ENCODE data around the gene OR2A12. TPM values are rescaled to one million over a fixed set of nuclear protein-coding genes. Genes with fewer than 3 reads are reported as not detected.
"Not testable (repeated sequence)": the region's sequence is repeated elsewhere in the genome, so short reads cannot be mapped to it uniquely, and the experiment has no call there.

The OR2A12 gene
- total and polyA plus RNA-seq, 7 donors: not detected

DNA sequence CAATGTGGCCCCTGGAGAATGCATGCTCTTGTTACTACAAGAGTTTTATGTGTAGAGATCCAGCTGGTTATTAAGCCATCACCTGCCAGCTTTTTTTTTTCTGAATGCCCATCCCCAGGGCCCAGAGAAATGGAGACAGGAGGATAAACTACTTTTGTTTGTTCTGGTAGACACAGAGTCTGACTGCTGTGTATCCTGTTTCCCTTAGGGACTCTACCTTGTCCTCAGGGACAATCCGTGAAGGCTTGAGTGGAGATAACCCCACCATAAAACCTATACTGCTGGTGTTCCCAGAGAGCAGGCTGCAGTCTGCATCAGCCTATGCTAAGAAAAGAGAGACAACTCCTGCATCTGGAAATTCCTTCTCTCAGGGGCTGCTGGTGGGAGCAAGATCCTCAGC lies 37.4 kb upstream of the OR2A12 start, which contains the start of gene OR2A5:
Gene OR2A5, plus strand, starts transcription at position 301 of the 400 bp plus-strand sequence. CDS start 1,454 bp downstream, outside the sequence.
- ATAC-seq (no peak), DNase-seq (no peak)
- Histone ChIP-seq H3K4me3 (no peak within 1 kb of the TSS), H3K9me3 (no peaks in the 10 kb centered on the region), H3K4me1 (no peaks in the 10 kb centered on the region), H3K27ac (no peak within 1 kb of the TSS), H3K36me3 (ENCODE audit: insufficient read depth in 1 of 2, low read depth in 1 of 2) (no peaks in the 10 kb centered on the region), H3K27me3 (ENCODE audit: insufficient read depth in 3 of 3, low read length in 2 of 3) (no peaks in the 10 kb centered on the region)
- TF ChIP-seq, protein P1, sequence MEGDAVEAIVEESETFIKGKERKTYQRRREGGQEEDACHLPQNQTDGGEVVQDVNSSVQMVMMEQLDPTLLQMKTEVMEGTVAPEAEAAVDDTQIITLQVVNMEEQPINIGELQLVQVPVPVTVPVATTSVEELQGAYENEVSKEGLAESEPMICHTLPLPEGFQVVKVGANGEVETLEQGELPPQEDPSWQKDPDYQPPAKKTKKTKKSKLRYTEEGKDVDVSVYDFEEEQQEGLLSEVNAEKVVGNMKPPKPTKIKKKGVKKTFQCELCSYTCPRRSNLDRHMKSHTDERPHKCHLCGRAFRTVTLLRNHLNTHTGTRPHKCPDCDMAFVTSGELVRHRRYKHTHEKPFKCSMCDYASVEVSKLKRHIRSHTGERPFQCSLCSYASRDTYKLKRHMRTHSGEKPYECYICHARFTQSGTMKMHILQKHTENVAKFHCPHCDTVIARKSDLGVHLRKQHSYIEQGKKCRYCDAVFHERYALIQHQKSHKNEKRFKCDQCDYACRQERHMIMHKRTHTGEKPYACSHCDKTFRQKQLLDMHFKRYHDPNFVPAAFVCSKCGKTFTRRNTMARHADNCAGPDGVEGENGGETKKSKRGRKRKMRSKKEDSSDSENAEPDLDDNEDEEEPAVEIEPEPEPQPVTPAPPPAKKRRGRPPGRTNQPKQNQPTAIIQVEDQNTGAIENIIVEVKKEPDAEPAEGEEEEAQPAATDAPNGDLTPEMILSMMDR (IDR thresholded peaks at IDR 0.05): no peak
- 16 to 23% (median 18%) methylated on average over 1 of the region's 1 CpG for WGBS, 3 donors
- intact Hi-C loops (cut with DNase I): no loop called here

DNA sequence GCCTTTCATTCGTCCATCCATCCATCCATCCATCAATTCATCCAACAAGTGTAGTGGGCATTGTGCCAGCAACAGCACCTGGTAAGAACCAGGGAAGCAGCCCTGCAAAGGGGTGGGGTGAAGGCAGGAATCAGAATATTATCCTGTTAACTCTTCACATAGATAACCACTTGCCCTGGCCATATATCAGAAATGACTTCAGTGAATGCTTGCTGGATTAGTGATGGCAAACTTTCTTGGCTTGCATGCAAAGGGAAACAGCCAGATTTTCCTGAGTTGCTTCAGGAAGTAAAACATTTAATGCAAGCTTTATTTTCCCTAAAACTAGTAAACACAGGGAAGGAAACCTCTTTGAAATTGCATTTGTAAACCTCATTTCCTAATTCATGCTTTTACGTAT lies 36.6 kb upstream of the OR2A12 start:
- TF ChIP-seq, protein P1 (IDR thresholded peaks at IDR 0.05): no peak
- no peak for DNase-seq
- Histone ChIP-seq H3K27me3 (ENCODE audit: insufficient read depth in 3 of 3, low read length in 2 of 3) (no peaks in the 10 kb centered on the region), H3K36me3 (ENCODE audit: insufficient read depth in 1 of 2, low read depth in 1 of 2) (no peaks in the 10 kb centered on the region), H3K4me3 (no peak overlapping the region), H3K27ac (no peak overlapping the region), H3K9me3 (no peaks in the 10 kb centered on the region), H3K4me1 (no peaks in the 10 kb centered on the region)
- intact Hi-C loops (cut with DNase I): no loop called here
- ATAC-seq: no peak
- 29 to 52% (median 42%) methylated on average over 2 of the region's 2 CpGs for WGBS, 3 donors

DNA sequence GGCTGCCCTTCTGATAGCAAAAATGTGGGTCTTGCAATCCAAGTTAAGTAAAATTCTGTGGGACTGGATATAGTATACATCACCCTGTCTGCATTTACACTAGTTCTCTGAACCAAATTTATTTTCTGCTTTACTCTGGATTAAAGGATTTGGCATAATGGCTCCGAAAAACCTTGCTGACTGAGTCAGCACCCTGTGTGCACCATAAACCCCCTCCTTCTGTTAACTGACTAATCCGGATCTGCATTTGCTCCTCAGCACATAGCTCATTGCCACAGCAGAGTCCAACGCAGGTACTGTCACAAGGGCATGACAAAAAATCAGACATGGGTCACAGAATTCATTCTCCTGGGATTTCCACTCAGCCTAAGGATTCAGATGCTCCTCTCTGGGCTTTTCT lies 36.0 kb upstream of the OR2A12 start:
- Histone ChIP-seq H3K4me1 (no peaks in the 10 kb centered on the region), H3K9me3 (no peaks in the 10 kb centered on the region), H3K27ac (no peak overlapping the region), H3K4me3 (no peak overlapping the region), H3K27me3 (ENCODE audit: insufficient read depth in 3 of 3, low read length in 2 of 3) (no peaks in the 10 kb centered on the region), H3K36me3 (ENCODE audit: insufficient read depth in 1 of 2, low read depth in 1 of 2) (no peaks in the 10 kb centered on the region)
- intact Hi-C loops (cut with DNase I): no loop called here
- TF ChIP-seq, protein P1 (IDR thresholded peaks at IDR 0.05): no peak
- no peak for ATAC-seq
- DNase-seq: no peak
- WGBS, 3 donors: 13 to 42% (median 25%) methylated on average over 3 of the region's 3 CpGs

DNA sequence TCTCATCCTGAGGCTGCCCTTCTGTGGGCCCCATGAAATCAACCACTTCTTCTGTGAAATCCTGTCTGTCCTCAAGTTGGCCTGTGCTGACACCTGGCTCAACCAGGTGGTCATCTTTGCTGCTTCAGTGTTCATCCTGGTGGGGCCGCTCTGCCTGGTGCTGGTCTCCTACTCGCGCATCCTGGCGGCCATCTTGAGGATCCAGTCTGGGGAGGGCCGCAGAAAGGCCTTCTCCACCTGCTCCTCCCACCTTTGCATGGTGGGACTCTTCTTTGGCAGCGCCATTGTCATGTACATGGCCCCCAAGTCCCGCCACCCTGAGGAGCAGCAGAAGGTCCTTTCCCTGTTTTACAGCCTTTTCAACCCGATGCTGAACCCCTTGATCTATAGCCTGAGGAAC lies 35.2 kb upstream of the OR2A12 start:
- H3K9me3 ChIP-seq; DNase-seq; H3K4me3 ChIP-seq; H3K27ac ChIP-seq; H3K36me3 ChIP-seq (ENCODE audit: insufficient read depth in 1 of 2, low read depth in 1 of 2); intact Hi-C loops (cut with DNase I); ATAC-seq; H3K27me3 ChIP-seq (ENCODE audit: insufficient read depth in 3 of 3, low read length in 2 of 3); H3K4me1 ChIP-seq: not testable (repeated sequence)
- WGBS, 3 donors: 84 to 87% (median 85%) methylated on average over 8 of the region's 8 CpGs

DNA sequence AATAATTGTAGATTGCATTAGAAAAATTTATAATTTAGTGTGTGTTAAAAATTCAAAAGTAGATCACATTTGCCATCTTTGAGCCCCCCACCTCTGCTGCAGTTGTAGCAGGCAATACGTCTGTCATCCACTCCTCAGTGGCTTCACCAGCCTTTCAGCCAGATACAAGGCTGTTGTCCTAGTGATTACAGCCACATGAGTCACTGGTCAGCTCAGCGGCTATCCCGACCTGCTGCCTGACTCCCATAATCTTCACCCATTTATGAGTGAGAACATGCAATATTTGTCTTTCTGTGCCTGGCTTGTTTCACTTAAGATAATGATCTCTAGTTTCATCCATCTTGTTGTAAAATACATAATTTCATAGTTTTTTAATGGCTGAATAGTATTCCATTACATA lies 28.1 kb upstream of the OR2A12 start:
- no peak for ATAC-seq
- H3K36me3 ChIP-seq (ENCODE audit: insufficient read depth in 1 of 2, low read depth in 1 of 2): no peaks in the 10 kb centered on the region
- TF ChIP-seq, protein P1 (IDR thresholded peaks at IDR 0.05): no peak

More for the DNA sequence above, 28.1 kb upstream of the OR2A12 start:
- Histone ChIP-seq H3K27ac (no peak overlapping the region), H3K27me3 (ENCODE audit: insufficient read depth in 3 of 3, low read length in 2 of 3) (no peaks in the 10 kb centered on the region), H3K4me1 (no peaks in the 10 kb centered on the region), H3K9me3 (no peaks in the 10 kb centered on the region), H3K4me3 (no peak overlapping the region)
- intact Hi-C loops (cut with DNase I): no loop called here
- DNase-seq: no peak
- WGBS, 3 donors: 77 to 83% (median 77%) methylated on average over 3 of the region's 3 CpGs
